ENCODE results near the gene GALNTL6. TPM values are rescaled to one million over a fixed set of nuclear protein-coding genes. Genes with fewer than 3 reads are reported as not detected.
A peak's percentile ranks its signal among the peaks of the same experiment; 100 is the strongest.

The GALNTL6 gene
- total and polyA plus RNA-seq, 4 donors: 0.08 to 0.09 (median 0.09) TPM; not detected in 1

DNA sequence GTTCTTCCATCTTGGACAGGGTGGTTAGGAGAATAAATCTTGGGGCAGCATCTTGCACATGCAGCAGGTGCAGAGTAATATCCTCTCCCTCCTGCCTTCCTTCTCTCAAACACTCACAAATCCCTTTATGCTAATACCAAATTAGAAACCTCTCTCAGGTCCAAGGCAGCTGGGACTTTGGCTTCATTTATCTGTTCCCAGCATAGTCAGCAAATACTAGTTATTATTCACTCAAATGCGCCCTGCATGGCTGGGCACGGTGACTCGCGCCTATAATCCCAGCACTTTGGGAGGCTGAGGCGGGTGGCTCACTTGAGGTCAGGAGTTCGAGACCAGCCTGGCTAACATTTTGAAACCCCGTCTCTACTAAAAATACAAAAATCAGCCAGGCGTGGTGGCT, 1199.4 kb downstream of the GALNTL6 start:
- H3K4me1 ChIP-seq (ENCODE audit: control insufficient read depth in 5 of 5, insufficient read depth in 5 of 5, low read length in 5 of 5): no peaks in the 10 kb centered on the region
- TF ChIP-seq, protein P1, sequence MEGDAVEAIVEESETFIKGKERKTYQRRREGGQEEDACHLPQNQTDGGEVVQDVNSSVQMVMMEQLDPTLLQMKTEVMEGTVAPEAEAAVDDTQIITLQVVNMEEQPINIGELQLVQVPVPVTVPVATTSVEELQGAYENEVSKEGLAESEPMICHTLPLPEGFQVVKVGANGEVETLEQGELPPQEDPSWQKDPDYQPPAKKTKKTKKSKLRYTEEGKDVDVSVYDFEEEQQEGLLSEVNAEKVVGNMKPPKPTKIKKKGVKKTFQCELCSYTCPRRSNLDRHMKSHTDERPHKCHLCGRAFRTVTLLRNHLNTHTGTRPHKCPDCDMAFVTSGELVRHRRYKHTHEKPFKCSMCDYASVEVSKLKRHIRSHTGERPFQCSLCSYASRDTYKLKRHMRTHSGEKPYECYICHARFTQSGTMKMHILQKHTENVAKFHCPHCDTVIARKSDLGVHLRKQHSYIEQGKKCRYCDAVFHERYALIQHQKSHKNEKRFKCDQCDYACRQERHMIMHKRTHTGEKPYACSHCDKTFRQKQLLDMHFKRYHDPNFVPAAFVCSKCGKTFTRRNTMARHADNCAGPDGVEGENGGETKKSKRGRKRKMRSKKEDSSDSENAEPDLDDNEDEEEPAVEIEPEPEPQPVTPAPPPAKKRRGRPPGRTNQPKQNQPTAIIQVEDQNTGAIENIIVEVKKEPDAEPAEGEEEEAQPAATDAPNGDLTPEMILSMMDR (IDR thresholded peaks at IDR 0.05; ENCODE audit: control extremely low read depth, extremely low read depth): no peak

DNA sequence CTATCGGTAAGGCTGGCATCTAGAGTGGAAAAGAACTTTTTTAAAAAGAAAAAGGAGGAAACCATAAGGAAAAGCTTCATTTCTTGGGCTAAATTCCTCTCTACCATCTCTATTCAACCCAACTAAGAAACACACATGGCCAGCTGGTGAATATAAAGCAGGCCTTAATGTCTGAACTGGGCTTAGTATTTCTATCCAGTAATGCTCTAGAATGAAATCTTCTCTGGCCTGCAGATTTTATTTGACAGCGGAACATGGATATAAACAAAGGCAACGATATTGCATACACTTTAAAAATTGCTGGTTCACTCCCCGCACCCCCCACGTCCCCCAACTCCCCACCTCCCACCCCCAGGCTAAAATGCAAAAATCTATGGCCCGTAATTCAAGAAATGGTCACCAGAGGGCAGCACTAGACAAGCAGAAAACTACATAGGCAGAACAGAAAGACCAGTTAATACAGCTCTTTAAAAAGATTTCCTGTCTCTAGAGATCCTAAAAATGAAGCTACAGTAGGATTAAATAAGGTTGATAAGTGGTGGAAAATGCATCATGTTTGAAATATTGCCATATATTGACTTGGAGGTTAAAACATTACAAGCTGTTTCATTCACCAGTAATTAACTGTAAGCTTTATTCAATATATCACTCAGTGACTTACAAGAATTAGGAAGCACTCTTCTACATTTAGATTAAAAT, 1200.2 kb downstream of the GALNTL6 start:
- no peaks in the 10 kb centered on the region for H3K9me3 ChIP-seq (ENCODE audit: control insufficient read depth in 4 of 4, insufficient read depth in 3 of 4, low read length in 3 of 4)
- H3K4me1 ChIP-seq (ENCODE audit: control insufficient read depth in 5 of 5, insufficient read depth in 5 of 5, low read length in 5 of 5): no peaks in the 10 kb centered on the region
- WGBS, 2 donors: 20% methylated on average over 6 of the region's 6 CpGs
- no peak overlapping the region for H3K27ac ChIP-seq (ENCODE audit: low read depth in 1 of 2, low read length in 1 of 2)
- no peak overlapping the region for H3K9ac ChIP-seq (ENCODE audit: insufficient read depth in 1 of 2, low read length in 2 of 2)
- DNase-seq (peak; percentile 59 to 62 (median 60)), ATAC-seq (ENCODE audit: insufficient read depth, low FRiP score) (peak; percentile 83)
- no peaks in the 10 kb centered on the region for H3K27me3 ChIP-seq (ENCODE audit: control insufficient read depth in 3 of 3, insufficient read depth in 3 of 3, low read length in 2 of 3)
- TF ChIP-seq, protein P1 (IDR thresholded peaks at IDR 0.05; ENCODE audit: control extremely low read depth, extremely low read depth): peak; percentile 63
- no peaks in the 10 kb centered on the region for H3K36me3 ChIP-seq (ENCODE audit: control insufficient read depth in 4 of 4, insufficient read depth in 4 of 4, low read length in 4 of 4)
- no peak overlapping the region for H3K4me3 ChIP-seq

More for the DNA sequence above, 1199.4 kb downstream of the GALNTL6 start:
- Histone ChIP-seq H3K36me3 (ENCODE audit: control insufficient read depth in 4 of 4, insufficient read depth in 4 of 4, low read length in 4 of 4) (no peaks in the 10 kb centered on the region), H3K27ac (ENCODE audit: low read depth in 1 of 2, low read length in 1 of 2) (no peak overlapping the region), H3K9me3 (ENCODE audit: control insufficient read depth in 4 of 4, insufficient read depth in 3 of 4, low read length in 3 of 4) (no peaks in the 10 kb centered on the region), H3K27me3 (ENCODE audit: control insufficient read depth in 3 of 3, insufficient read depth in 3 of 3, low read length in 2 of 3) (no peaks in the 10 kb centered on the region), H3K4me3 (no peak overlapping the region), H3K9ac (ENCODE audit: insufficient read depth in 1 of 2, low read length in 2 of 2) (no peak overlapping the region)
- 92 to 95% methylated on average over 8 of the region's 8 CpGs for WGBS, 2 donors
- ATAC-seq (ENCODE audit: insufficient read depth, low FRiP score) (no peak), DNase-seq (no peak)

- DNase-seq: no peak
- ATAC-seq (ENCODE audit: insufficient read depth, low FRiP score): no peak
- H3K4me1 ChIP-seq (ENCODE audit: control insufficient read depth in 5 of 5, insufficient read depth in 5 of 5, low read length in 5 of 5): no peaks in the 10 kb centered on the region
- no peaks in the 10 kb centered on the region for H3K9me3 ChIP-seq (ENCODE audit: control insufficient read depth in 4 of 4, insufficient read depth in 3 of 4, low read length in 3 of 4)
- TF ChIP-seq, protein P1 (IDR thresholded peaks at IDR 0.05; ENCODE audit: control extremely low read depth, extremely low read depth): no peak
- H3K27me3 ChIP-seq (ENCODE audit: control insufficient read depth in 3 of 3, insufficient read depth in 3 of 3, low read length in 2 of 3): no peaks in the 10 kb centered on the region
- H3K27ac ChIP-seq (ENCODE audit: low read depth in 1 of 2, low read length in 1 of 2): no peak overlapping the region
- 55 to 57% methylated on average over 4 of the region's 4 CpGs for WGBS, 2 donors
- no peaks in the 10 kb centered on the region for H3K36me3 ChIP-seq (ENCODE audit: control insufficient read depth in 4 of 4, insufficient read depth in 4 of 4, low read length in 4 of 4)
- H3K9ac ChIP-seq (ENCODE audit: insufficient read depth in 1 of 2, low read length in 2 of 2): no peak overlapping the region
- no peak overlapping the region for H3K4me3 ChIP-seq
Observed at GRCh38 chr4:173014113-173014558, 1200.9 kb downstream of the GALNTL6 start.
